ENCODE data around the gene RPTOR.

Gene RPTOR

GRCh38 chr17:81002013-81002384 lies 457.4 kb downstream of the RPTOR start:
- no peak overlapping the region for H3K4me3 ChIP-seq (ENCODE audit: low read depth, low read length)
- TF ChIP-seq CTCF (IDR thresholded peaks at IDR 0.05; ENCODE audit: low read depth, low read length, missing control alignments): no peak
- DNase-seq (ENCODE audit: low read depth): no peak

GRCh38 chr17:81002409-81003361 lies 458.0 kb downstream of the RPTOR start:
- TF ChIP-seq CTCF (IDR thresholded peaks at IDR 0.05; ENCODE audit: low read depth, low read length, missing control alignments): no peak
- no peak for DNase-seq (ENCODE audit: low read depth)
- no peak overlapping the region for H3K4me3 ChIP-seq (ENCODE audit: low read depth, low read length)

- no peak overlapping the region for H3K4me3 ChIP-seq (ENCODE audit: low read depth, low read length)
- no peak for DNase-seq (ENCODE audit: low read depth)
- TF ChIP-seq CTCF (IDR thresholded peaks at IDR 0.05; ENCODE audit: low read depth, low read length, missing control alignments): no peak
Measured at GRCh38 chr17:81003711-81004475, 459.3 kb downstream of the RPTOR start.

GRCh38 chr17:81006891-81007290 lies 462.3 kb downstream of the RPTOR start:
- TF ChIP-seq CTCF (IDR thresholded peaks at IDR 0.05; ENCODE audit: low read depth, low read length, missing control alignments): no peak
- H3K4me3 ChIP-seq (ENCODE audit: low read depth, low read length): no peak overlapping the region
- no peak for DNase-seq (ENCODE audit: low read depth)

- TF ChIP-seq CTCF (IDR thresholded peaks at IDR 0.05; ENCODE audit: low read depth, low read length, missing control alignments): no peak
- H3K4me3 ChIP-seq (ENCODE audit: low read depth, low read length): no peak overlapping the region
- no peak for DNase-seq (ENCODE audit: low read depth)
Measured at GRCh38 chr17:81008140-81008539, 463.5 kb downstream of the RPTOR start.

GRCh38 chr17:81009136-81009535 lies 464.5 kb downstream of the RPTOR start:
- no peak overlapping the region for H3K4me3 ChIP-seq (ENCODE audit: low read depth, low read length)
- no peak for TF ChIP-seq CTCF (IDR thresholded peaks at IDR 0.05; ENCODE audit: low read depth, low read length, missing control alignments)
- no peak for DNase-seq (ENCODE audit: low read depth)

Data from GM12864 (cell line).